Measurements from ENCODE around the gene SYNGR4.

The SYNGR4 gene

DNA sequence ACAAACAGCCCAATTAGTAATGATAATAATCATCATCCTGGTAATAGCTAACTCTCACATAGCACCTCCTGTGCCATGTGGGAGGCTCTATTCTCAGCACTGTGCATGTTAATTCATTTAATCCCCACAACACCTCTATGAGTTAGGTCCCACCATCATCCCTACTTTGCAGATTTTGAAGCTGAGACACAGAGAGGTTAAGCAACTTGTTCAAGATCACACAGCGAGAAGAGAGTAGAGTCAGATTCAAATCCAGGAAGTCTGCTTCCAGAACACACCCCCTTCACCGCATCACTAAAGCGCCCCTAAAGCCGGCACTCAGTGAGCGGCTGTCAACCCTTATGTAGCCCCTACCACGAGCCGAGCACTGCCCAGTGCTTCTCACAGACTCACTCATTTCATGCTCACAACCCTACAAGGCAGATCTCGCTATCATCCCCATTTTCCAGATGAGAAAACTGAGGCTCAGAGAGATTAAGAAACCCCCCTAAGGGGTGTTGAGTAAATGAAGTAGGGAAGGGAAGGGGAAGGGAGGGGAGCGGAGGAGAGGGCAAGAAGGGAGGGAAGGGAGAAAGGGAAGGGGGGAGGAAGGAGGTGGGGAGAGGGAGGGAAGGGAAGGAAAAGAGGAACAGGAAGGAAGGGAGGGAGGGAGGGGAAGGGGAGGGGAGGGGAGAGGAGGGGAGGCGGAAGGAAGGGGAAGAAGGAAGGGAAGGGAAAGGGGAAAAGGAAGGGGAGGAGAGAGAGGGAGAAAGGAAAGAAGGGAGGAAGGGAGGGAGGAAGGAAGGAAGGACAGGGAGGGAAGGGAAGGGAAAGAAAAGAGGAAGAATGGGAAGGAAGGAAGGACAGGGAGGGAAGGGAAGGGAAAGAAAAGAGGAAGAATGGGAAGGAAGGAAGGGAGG is 22.4 kb upstream of the SYNGR4 start:
- DNase-seq (ENCODE audit: low spot score) = no peak

DNA sequence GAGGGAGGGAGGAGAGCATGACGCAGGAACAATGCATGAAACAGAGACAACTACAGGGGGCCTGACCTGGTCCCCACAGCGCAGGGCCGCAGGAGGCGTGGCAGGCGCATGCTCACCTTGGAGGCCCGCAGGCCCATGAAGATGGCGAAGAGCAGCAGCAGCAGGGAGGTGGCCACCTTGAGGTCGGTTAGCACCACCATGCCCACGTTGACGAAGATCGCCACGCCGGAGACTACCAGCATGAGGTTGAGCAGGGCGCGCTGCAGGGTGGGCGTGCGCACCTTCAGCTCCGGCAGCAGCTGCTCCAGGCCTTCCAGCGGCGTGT is 21.8 kb upstream of the SYNGR4 start:
- DNase-seq (ENCODE audit: low spot score) = no peak

DNA sequence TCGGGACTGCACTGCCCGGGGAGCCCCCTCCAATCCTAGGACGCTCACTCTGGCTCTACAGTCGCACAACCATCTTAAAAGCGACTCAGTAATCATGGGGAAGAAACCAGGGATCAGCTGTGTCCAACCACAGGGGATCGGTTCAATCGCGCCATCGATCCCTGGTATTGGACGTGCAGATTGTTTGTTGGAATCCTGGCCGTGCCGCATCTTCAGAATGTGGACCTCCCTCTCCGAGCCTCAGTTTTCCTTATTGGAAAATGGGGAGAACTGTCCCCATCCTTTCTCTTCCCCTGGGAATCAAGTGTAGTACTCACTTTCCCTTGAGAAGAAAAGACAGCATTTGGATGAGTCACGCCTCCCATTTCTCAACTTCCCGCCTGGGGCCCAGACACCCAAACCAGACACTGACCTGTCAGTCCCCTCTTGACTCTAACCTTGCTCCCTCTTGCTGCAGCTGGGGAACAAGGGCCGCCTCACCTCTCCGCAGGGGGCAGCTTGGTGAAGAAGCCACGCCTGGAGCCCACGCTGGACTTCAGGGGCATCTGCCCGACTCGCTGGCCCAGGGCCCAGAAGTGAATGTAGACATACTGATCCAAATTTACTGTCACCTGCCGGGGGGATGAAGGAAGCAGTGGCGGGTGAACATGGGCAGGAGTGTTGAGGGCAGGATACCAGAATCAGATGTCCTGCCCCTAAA is 21.2 kb upstream of the SYNGR4 start:
- no peak for DNase-seq (ENCODE audit: low spot score)

DNA sequence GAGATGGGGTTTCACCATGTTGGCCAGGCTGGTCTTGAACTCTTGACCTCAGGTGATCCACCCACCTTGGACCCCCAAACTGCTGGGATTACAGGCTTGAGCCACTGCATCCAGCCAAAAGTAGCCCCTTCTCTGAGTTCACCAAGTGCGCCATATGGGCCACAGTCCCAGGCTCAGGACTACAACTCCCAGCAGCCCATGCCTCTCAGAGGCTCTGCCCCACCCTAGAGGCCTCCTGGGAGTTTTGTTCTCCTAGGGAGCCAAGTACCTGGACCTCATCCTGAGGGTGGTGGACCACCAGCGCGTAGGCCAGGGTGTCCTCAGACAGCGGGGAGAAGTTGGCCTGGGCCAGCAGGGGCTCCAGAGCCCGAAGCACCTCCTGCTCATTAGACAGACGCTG is 19.3 kb upstream of the SYNGR4 start:
- no peak for DNase-seq (ENCODE audit: low spot score)

DNA sequence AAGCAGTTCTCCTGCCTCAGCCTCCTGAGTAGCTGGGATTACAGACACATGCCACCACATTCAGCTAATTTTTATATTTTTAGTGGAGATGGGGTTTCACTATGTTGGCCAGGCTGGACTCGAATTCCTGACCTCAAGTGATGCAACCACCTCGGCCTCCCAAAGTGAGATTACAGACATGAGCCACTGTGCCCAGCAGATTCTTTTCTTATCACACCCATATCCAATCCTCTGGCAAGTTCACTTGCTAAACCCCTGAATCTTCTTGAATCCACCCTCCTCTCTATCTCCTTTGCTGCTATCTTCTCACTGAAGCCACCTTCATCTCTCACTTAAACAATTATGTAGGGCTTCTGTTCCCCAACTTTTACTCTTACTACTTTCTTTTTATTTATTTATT is 18.0 kb upstream of the SYNGR4 start:
- DNase-seq (ENCODE audit: low spot score) = no peak

DNA sequence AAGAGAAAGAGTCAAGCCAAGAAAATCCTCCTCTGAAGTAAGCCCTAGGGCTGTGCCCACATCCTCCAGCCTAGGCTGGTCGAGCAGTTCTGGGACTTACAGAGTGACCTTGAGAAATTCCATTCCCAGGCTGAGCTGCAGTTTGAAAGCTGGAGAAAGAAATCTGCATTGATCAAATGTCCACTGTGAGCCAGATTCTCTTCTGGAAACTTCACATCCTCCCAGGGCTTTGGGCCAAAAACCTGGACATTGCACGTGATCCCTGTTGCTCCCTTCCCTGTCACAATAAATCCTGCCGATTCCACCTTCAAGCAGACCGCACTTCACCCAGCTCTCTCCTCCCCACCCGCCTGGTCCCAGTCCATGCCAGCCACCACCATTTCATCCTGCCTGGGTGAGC is 16.1 kb upstream of the SYNGR4 start:
- no peak for DNase-seq (ENCODE audit: low spot score)

DNA sequence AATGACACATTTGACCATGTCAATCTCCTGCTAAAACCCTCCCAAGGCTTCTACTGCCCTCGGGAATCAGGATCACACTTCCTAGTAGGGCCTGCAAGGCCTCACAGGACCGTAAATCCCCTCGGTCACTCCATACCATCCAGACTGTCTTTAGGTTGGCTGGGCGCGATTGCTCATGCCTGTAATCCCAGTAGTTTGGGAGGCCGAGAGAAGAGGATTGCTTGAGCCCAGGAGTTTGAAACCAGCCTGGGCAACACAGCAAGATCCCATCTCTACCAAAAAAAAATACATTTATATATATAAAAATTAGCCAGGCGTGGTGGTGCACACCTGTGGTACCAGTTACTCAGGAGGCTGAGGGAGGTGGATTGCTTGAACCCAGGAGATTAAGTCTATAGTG is 15.4 kb upstream of the SYNGR4 start:
- DNase-seq (ENCODE audit: low spot score) = no peak

DNA sequence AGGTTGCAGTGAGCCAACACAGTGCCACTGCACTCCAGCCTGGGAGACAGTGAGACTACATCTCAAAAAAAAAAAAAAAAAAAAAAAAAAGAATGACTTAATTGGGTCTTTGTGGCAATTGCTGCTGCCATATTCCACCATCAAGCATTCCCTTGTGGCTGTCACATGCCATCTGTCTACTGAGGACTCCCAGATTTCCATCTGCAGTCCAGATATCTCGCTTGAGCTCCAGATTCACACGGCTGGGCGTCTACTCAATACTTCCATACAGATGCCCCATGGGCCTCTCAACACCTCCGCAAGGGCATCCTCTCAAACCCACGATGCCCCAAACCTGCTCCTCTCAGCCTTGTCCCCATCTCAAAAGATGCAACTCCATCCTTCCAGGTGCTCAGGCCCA is 13.3 kb upstream of the SYNGR4 start:
- DNase-seq (ENCODE audit: low spot score) = no peak

DNA sequence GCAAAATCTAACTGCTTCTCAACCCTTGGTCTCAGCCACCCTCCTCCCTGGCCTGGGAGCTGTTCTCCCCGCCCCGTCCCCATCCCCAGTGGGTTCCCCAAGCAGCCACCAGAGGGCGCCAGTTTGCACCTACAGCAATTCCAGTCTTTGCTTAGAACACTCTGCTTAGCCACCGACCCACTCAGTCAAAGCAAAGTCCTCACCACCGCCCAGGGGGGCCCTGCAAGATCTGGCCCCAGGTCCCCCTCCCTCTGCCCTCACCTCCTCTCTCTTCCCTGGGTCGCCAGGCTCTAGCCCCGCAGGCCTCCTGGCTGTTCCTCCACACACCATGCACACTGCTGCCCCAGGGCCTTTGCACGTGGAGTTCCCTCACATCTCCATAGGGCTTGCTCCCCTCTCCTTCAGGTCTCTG is 12.8 kb upstream of the SYNGR4 start:
- peak; percentile 80 for DNase-seq (ENCODE audit: low spot score)

DNA sequence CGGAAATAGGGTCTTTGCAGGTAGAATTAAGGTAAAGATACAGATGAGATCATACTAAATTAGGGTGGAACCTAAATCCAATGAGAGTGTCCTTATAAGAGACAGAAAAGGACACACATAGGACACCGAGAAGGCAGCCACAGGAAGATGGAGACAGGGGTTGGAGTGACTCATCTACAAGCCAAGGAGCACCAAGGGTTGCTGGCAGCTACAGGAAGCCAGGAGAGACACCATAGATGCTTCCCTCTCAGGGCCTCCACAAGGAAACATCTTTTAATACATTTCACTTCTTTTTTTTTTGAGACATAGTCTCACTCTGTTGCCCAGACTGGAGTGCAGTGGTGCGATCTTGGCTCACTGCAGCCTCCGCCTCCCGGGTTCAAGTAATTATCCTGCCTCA is 10.5 kb upstream of the SYNGR4 start:
- no peak for DNase-seq (ENCODE audit: low spot score)

DNA sequence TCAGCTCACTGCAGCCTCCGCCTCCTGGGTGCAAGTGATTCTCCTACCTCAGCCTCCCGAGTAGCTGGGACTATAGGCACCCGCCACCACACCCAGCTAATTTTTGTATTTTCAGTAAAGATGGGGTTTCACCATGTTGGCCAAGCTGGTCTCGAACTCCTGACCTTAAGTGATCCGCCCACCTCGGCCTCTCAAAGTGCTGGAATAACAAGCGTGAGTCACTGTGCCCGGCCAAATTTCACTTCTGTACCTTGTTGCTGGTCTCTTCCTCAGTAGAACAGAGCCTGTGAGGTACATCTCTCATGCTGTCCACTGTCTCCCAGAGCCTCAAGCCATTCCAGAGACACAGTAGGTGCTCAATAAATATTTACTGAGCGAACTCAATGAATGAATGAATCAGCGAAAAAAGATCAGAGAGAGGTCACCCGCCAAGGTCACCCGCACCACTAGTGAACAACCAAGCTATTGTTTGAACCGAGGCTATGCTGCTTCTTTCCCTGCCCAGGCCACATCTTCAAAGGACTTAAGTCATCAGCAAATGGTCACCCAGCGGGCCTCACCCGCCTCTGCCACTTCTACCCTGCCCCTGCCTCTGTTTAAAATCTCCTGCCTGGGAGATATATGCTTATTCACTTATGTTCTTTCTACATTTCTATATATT is 9.7 kb upstream of the SYNGR4 start:
- DNase-seq (ENCODE audit: low spot score) = no peak

DNA sequence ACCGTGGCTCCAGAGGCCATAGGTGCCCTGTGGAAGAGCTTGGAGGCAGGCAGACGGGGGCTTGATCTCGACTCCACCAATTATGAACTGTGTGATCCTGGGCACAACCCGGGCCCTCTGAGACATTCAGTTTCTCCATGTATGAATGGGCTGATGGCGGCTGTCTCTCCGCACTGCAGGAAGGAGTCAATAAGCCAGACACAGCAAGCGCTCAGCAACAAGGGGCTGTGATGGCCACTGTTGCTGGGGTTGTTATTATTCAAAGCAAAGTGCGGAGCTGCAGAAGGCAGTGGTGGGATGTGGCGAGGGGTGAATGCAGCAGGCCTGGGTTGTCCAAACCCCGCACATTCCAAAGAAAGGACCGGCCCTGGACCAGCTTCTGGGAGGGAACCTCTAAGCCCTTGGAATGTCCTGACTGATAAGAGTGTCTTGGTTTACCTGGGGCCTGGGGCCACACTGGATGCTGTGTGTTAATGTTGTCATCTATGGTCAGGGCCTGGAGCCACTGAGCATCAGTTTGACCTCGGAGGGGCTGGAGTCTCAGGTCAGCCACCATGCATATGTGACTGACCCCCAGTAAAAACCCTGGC is 8.7 kb upstream of the SYNGR4 start:
- no peak for DNase-seq (ENCODE audit: low spot score)

DNA sequence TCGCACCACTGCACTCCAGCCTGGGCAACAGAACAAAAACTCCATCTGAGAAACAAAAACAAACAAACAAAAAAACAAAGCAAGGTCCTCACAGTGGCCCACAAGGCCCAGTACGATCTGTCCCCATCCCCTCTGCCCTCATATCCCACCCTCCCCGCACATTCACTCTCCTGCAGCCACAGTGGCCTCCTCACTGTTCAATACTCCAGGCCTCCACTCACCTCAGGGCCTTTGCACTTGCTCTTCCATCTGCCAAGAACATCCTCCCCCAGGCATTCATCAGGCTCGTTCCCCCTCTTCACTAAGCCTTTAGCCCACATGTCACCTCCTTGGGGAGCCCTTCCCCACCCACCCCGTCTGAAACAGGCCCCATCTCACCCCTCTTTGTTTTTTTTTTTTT is 5.0 kb upstream of the SYNGR4 start:
- DNase-seq (ENCODE audit: low spot score) = no peak

DNA sequence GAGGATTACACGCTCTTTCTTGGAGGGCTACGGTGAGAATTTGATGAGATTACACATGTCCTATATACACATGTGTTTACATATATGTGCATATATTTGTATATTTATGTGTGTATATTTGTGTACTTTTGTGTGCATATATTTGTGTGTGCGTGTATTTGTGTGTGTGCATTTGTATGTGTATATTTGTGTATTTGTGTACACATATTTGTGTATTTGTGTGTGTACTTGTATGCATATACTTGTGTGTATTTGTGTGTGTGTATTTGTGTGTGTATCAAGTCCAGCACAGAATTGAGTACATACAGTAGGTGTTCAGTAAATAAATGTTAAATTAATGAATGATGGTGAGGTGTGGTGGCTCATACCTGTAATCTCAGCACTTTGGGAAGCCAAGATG is 2.3 kb upstream of the SYNGR4 start:
- no peak for DNase-seq (ENCODE audit: low spot score)

DNA sequence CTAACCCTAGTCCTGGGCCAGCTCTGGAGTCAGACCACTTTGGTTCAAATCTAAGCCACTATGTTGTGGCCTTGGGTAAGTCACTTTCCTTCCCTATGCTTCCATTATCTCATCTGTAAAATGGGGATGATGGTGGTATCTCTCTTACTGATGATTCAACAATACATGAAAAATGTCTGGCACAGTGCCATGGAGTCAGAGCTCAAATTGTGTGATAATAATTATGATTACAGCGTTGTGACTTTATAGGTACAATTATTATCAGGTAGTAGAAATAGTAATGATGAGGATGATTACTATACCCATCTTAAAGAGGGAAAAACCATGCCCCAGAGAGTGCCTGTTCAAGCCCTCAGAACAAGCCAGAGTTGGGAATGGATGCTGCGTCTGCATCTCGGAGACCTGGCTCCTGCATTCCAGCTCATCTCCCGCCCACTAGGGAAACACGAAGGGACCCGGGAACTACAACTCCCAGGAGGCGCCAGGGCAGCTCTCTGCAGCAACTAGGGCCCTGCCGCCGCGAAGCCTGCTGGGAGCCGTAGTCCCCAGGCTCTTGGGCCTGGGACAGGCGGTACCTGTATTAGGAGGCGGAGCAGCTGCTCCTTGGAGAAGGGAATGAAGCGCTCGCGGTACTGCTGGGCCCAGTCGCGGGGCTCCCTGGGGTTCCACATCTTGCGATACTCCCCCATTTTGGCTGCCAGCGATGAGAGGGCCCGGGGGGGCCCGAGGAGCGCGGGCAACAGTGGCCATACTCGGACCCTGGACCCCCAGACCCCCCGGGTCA is 1.3 kb upstream of the SYNGR4 start:
- peak; percentile 91 for DNase-seq (ENCODE audit: low spot score)

DNA sequence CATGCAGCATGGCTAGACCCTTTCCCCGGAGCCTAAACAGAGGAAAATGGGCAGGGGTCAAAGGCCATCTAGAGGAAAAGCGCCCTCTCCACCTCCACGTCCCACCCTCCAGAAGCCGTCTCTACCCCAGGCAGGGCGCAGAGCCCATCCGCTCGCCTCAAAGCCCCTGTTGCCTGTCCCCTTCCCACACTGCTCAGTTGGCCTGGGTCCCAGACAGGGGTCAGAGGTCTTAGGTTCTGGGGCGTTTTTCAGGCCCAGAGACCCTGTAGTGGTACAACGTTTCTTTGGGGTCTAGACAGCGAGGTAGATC is 712 bp upstream of the SYNGR4 start:
- DNase-seq (ENCODE audit: low spot score) = no peak

DNA sequence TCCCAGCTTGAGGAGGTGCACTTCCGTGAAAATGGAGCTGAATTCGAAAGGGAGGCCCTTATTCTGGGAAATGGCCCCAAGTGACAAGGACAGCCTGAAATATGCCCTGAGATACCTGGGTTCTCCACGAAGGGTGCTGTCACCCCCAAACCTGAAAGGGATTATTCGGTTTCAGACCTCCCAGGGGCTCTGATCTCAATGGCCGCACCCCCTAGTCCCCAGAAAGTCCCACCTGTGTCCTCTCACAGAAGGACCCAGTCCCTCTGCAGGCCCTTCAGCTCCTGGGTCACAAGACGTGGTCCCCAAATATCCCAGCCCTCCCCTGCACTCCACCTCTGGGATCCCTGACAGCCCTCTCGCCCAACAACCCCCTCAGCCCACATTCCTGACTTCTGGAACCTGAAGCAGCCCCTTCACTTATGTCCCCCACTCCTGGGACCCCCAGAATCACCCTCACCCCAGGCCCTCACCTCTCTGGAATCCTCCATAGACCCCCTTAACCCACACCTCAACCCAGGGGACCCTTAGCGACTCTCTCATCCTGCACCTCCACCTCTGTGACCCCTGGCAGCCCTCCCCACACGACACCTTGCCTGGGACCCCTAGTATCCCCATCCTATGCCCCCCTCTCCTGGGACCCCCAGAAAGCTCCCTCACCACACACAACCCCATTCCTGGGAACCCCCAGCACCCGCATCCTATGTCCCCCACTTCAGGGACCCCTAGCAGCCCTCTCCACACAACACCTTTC is 606 bp downstream of the SYNGR4 start:
- DNase-seq (ENCODE audit: low spot score) = no peak

DNA sequence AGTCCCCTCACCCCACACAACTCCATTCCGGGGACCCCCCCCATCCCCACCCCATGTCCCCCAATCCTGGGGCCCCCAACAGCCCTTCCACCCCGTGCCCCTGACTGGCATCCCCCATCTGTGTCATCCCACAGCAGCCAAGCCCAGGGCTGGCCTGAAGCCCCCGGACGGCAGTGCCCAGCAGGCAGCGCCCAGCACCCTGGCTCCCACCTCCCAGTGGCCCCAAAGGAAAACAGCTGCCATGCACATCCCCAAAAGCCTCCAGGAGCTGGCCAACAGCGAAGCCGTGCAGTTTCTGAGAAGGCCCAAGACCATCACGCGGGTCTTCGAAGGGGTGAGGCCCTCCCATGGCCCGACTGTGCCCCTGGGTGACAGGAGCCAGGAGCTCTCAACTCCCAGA is 1.4 kb downstream of the SYNGR4 start:
- DNase-seq (ENCODE audit: low spot score) = no peak

DNA sequence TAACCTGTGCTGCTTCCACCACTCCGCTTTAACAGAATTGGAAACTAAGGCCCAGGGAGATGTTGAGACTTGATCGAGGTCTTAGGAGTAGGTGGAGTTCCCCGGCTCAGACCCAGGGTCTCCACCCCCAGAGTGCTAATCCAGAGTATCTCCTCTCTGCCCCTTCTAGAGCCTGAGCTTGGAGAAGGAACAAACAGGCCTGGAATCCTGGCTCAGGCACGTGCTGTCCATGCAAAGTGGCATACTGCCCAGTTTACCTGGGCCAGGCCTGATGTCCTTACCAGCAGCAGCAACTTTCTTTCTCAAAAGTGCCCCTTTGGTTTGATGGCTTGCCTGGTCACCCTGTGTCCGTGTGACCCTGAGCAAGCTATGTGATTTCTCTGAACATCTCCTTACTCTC is 3.7 kb downstream of the SYNGR4 start:
- no peak for DNase-seq (ENCODE audit: low spot score)

DNA sequence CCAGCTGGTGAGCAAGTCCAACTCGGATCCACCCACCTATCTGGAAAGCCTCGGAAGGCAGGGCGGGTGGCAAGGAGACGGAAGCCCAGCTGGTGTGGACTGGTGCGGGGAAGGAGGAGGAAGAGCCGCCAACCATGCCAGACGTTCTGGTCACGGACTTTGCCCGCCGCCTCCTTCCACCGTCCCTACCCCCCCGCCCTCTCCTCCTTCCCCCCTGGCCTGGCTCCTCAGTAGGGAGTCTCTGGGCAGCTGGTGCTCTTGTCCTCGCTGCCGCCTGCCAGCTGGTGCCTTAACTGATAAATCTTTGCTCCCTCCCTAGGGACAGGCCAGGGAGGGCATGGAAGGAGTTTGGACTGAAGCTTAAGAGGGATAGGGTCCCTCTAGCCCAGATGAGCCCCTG is 4.8 kb downstream of the SYNGR4 start:
- DNase-seq (ENCODE audit: low spot score) = no peak

DNA sequence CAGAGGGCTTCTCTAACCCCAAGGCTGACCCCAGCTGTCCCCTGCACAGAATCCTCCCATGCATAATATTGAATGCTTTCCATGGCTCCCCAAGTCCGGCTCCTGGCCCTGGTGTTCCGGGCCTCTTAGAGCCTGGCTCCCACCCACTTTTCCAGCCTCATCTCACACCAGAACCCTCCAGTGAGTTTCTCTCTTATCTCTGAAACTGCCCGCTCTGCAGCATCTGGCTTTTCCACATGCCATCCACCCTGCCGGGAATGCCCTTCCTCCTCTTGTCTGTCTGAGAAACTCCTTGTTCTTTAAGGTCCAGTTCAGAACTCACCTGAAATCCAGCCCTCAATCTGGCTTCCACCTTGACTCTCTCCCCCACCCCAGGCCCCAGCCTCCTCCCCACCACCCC is 6.8 kb downstream of the SYNGR4 start:
- no peak for DNase-seq (ENCODE audit: low spot score)

DNA sequence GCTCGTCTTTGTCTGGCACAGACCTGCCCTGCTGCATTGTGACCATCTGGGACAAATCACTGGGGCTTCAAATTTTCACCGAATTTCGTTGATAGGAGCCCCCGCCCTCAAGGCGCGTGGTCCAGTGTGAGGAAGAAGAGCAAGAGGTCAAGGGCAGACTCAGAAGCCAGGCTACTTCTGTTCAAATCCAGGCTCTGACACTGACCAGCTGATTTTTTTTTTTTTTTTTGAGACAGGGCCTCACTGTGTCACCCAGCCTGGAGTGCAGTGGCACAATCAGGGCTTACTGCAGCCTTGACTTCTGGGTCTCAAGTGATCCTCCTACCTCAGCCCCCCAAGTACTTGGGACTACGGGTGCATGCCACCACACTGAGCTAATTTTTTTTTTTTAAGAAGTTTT is 7.2 kb downstream of the SYNGR4 start:
- no peak for DNase-seq (ENCODE audit: low spot score)
